K562 (cell line): ENCODE results near the gene GPR152.

ENCODE experiments used
- CHD2 ChIP-seq: IDR thresholded peaks from 2 replicates; pipeline ENCODE4 v1.6.1; 2011; ENCODE audit warnings: low read depth, low read length
- CREB1 ChIP-seq, 2 experiments: sonication (generic) in 1 of 2; formaldehyde crosslinking in 1 of 2; IDR thresholded peaks; 2 replicates each; pipeline versions ENCODE4 v1.6.1 to v1.8.0; 2012 to 2022; ENCODE audit warnings: inconsistent platforms in 1 of 2, mild to moderate bottlenecking in 1 of 2, missing genetic modification reagents in 1 of 2, moderate library complexity in 1 of 2
- DNMT1 ChIP-seq: fragments of 450-650 bp; IDR thresholded peaks from 2 replicates; pipeline ENCODE4 v1.6.1; 2016; ENCODE audit warnings: antibody characterized with exemption, mild to moderate bottlenecking
- HDAC1 ChIP-seq, 2 experiments: fragments of 450-650 bp; IDR thresholded peaks; 2 replicates each; pipeline ENCODE4 v1.6.1; 2016 to 2017; ENCODE audit warnings: inconsistent platforms in 1 of 2, mild to moderate bottlenecking in 1 of 2, moderate library complexity in 1 of 2
- MYNN ChIP-seq, 2 experiments: sonication (generic); formaldehyde crosslinking in 1 of 2; IDR thresholded peaks; 2 replicates each; pipeline versions ENCODE4 v1.5.0 to v1.6.1; 2016 to 2020; ENCODE audit warnings: antibody characterized with exemption in 1 of 2, missing genetic modification reagents in 1 of 2
- POLR2A ChIP-seq: fragments of 450-650 bp; conservative IDR thresholded peaks from 2 replicates; pipeline ENCODE4 v1.6.1; 2016
- SMC3 ChIP-seq: conservative IDR thresholded peaks from 2 replicates; pipeline ENCODE4 v1.6.1; 2011; ENCODE audit warnings: low read depth, low read length, improper control_type of control experiment; ENCODE audit not compliant: insufficient read depth
- ZNF263 ChIP-seq: sonication (generic); formaldehyde crosslinking; IDR thresholded peaks from 2 replicates; pipeline ENCODE4 v1.8.0; 2022; ENCODE audit warnings: mild to moderate bottlenecking, missing genetic modification reagents, borderline replicate concordance
- ZNF57 ChIP-seq: fragments of 450-650 bp; formaldehyde crosslinking; IDR thresholded peaks from 2 replicates; pipeline ENCODE4 v1.4.0; 2020; ENCODE audit warnings: mild to moderate bottlenecking, moderate library complexity
- ZNF717 ChIP-seq: fragments of 250-450 bp; sonication (Bioruptor Pico); IDR thresholded peaks from 2 replicates; pipeline ENCODE4 v1.5.0; 2021
- TF ChIP-seq, protein P1 (sequence below): fragments of 450-650 bp; IDR thresholded peaks from 2 replicates; pipeline ENCODE4 v1.6.1; 2018; ENCODE audit not compliant: partially characterized antibody

DNA sequence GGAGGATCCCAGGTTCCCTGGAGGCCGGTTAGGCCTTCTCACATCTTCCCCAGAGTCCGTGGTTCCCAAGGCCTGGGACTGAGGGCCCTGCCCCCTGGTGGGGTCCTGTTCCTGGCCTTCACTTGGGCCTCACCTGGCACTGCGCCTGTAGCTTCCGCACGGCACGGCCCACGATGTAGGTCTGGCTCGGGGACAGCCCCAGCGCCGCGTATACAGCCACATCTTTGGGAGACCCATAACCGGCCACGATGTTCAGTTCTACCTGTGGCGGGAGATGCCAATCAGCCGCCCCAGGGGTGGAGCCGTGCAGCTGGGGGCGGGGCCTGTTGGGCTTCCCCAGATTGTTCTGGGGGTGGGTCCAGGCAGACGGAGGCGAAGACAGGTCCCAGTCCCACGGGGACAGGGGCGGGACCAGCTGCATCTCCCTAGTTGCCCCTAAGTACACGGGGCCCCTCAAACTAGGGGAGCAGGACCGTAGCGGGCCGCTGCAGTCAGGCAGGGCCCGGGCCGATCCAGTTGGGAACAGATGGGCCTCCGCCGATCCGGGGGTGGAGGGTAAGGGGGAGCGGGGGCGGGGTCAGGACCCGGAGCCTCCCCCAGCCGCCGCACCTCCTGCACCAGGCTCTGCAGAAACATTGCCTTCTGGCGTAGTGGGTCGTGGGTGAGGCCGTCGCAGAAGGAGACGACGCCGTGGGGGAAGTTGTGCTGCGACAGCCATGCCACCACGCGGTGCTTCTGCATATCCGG lies 40.4 kb upstream of the GPR152 start:
- TF ChIP-seq HDAC1 (IDR thresholded peaks at IDR 0.05) = no peak
- no peak for TF ChIP-seq POLR2A
- no peak for TF ChIP-seq ZNF57 (CRISPR knock-in tag)
- no peak for TF ChIP-seq DNMT1
- TF ChIP-seq ZNF263 (CRISPR knock-in tag) = no peak
- TF ChIP-seq, protein P1, sequence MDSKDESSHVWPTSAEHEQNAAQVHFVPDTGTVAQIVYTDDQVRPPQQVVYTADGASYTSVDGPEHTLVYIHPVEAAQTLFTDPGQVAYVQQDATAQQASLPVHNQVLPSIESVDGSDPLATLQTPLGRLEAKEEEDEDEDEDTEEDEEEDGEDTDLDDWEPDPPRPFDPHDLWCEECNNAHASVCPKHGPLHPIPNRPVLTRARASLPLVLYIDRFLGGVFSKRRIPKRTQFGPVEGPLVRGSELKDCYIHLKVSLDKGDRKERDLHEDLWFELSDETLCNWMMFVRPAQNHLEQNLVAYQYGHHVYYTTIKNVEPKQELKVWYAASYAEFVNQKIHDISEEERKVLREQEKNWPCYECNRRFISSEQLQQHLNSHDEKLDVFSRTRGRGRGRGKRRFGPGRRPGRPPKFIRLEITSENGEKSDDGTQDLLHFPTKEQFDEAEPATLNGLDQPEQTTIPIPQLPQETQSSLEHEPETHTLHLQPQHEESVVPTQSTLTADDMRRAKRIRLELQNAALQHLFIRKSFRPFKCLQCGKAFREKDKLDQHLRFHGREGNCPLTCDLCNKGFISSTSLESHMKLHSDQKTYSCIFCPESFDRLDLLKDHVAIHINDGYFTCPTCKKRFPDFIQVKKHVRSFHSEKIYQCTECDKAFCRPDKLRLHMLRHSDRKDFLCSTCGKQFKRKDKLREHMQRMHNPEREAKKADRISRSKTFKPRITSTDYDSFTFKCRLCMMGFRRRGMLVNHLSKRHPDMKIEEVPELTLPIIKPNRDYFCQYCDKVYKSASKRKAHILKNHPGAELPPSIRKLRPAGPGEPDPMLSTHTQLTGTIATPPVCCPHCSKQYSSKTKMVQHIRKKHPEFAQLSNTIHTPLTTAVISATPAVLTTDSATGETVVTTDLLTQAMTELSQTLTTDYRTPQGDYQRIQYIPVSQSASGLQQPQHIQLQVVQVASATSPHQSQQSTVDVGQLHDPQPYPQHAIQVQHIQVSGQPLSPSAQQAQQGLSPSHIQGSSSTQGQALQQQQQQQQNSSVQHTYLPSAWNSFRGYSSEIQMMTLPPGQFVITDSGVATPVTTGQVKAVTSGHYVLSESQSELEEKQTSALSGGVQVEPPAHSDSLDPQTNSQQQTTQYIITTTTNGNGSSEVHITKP = no peak
- no peak for TF ChIP-seq CHD2
- TF ChIP-seq SMC3 = no peak
- no peak for TF ChIP-seq CREB1 (IDR thresholded peaks at IDR 0.05)
- no peak for TF ChIP-seq CREB1 (CRISPR knock-in tag; IDR thresholded peaks at IDR 0.05)
- no peak for TF ChIP-seq ZNF717 (CRISPR knock-in tag)
- no peak for TF ChIP-seq MYNN (IDR thresholded peaks at IDR 0.05)
- no peak for TF ChIP-seq MYNN (CRISPR knock-in tag; IDR thresholded peaks at IDR 0.05)
